SK-MEL-5 (cell line): ENCODE data around the gene CCNB2. TPM values are rescaled to one million over a fixed set of nuclear protein-coding genes. Genes with fewer than 3 reads are reported as not detected.
A peak's percentile ranks its signal among the peaks of the same experiment; 100 is the strongest.

Experiments
- DNase-seq: peaks from one replicate; pipeline ENCODE4 v3.0.0-alpha.2; 2016; ENCODE audit warnings: low read depth, low spot score
- in situ Hi-C: cut with HindIII; loops from 2 replicates; pipeline ENCODE4 v1.10.0; 2016; ENCODE audit warnings: low sequenced_read_pairs, high pct_unique_total_duplicates, low pct_unique_long_range_greater_than_20kb
- polyA plus RNA-seq, 2 experiments: library from polyadenylated mRNA; depleted of rRNA; stranded (reverse); fragments of >200 nt; gene quantifications; 2 replicates each; pipeline ENCODE4 v1.2.3, GENCODE V29; 2015
- total RNA-seq: library from RNA; depleted of rRNA; stranded (reverse); fragments of >200 nt; shearing (Covaris generic); gene quantifications from 2 replicates; pipeline ENCODE4 v1.2.3, GENCODE V29; 2014; rRNA removed

CCNB2 gene
- 44.7 and 49.8 TPM in 2 replicates for total RNA-seq
- polyA plus RNA-seq (2015; cell fraction: cytosol; rRNA removed), result 53.1 and 59.1 TPM in 2 replicates
- 22.2 and 26.4 TPM in 2 replicates for polyA plus RNA-seq (2015; cell fraction: nucleus; rRNA removed)

- in situ Hi-C loops, result no loop called here
- DNase-seq, result peak; percentile 95
These were observed at the start of gene CCNB2 for GRCh38 chr15:59104912-59105732. CCNB2 (plus strand) TSS chr15:59105146; CDS start chr15:59105269, 123 bp downstream.

- DNase-seq, result no peak
- in situ Hi-C loops, result no loop called here
These were observed 45.8 kb upstream of the CCNB2 start for GRCh38 chr15:59059076-59059597.

- in situ Hi-C loops, result no loop called here
These were observed 44.6 kb upstream of the CCNB2 start for GRCh38 chr15:59060348-59060747.

GRCh38 chr15:59063042-59063441 lies 41.9 kb upstream of the CCNB2 start:
- in situ Hi-C loops, result no loop called here
- no peak for DNase-seq

More at GRCh38 chr15:59060348-59060747, 44.6 kb upstream of the CCNB2 start:
- no peak for DNase-seq

GRCh38 chr15:59069430-59069829 lies 35.5 kb upstream of the CCNB2 start:
- DNase-seq, result no peak
- in situ Hi-C loops, result no loop called here

GRCh38 chr15:59074607-59075006 lies 30.3 kb upstream of the CCNB2 start:
- no peak for DNase-seq
- in situ Hi-C loops, result no loop called here

- no peak for DNase-seq
- in situ Hi-C loops, result no loop called here
These were observed 17.2 kb upstream of the CCNB2 start for GRCh38 chr15:59087731-59088130.

- DNase-seq, result no peak
- in situ Hi-C loops, result no loop called here
These were observed 10.9 kb upstream of the CCNB2 start for GRCh38 chr15:59094077-59094476.

- no peak for DNase-seq
- in situ Hi-C loops, result no loop called here
These were observed 8.5 kb upstream of the CCNB2 start for GRCh38 chr15:59096429-59096828.

GRCh38 chr15:59099162-59099685 lies 5.7 kb upstream of the CCNB2 start:
- no peak for DNase-seq
- in situ Hi-C loops, result no loop called here

- DNase-seq, result no peak
- in situ Hi-C loops, result no loop called here
These were observed 389 bp upstream of the CCNB2 start for GRCh38 chr15:59104602-59104911.

GRCh38 chr15:59105854-59106253 lies 908 bp downstream of the CCNB2 start:
- DNase-seq, result no peak
- in situ Hi-C loops, result no loop called here

- in situ Hi-C loops, result no loop called here
- DNase-seq, result no peak
These were observed 6.3 kb downstream of the CCNB2 start for GRCh38 chr15:59111251-59111650.

GRCh38 chr15:59115047-59115446 lies 10.1 kb downstream of the CCNB2 start:
- in situ Hi-C loops, result no loop called here
- DNase-seq, result no peak

- DNase-seq, result no peak
- in situ Hi-C loops, result no loop called here
These were observed 11.2 kb downstream of the CCNB2 start for GRCh38 chr15:59116141-59116540.

- in situ Hi-C loops, result no loop called here
These were observed 11.8 kb downstream of the CCNB2 start for GRCh38 chr15:59116771-59117170.

GRCh38 chr15:59119625-59120024 lies 14.7 kb downstream of the CCNB2 start:
- in situ Hi-C loops, result no loop called here
- DNase-seq, result no peak

More at GRCh38 chr15:59116771-59117170, 11.8 kb downstream of the CCNB2 start:
- no peak for DNase-seq

- in situ Hi-C loops, result no loop called here
- no peak for DNase-seq
These were observed 16.0 kb downstream of the CCNB2 start for GRCh38 chr15:59120937-59121336.

GRCh38 chr15:59124261-59124660 lies 19.3 kb downstream of the CCNB2 start:
- in situ Hi-C loops, result no loop called here
- no peak for DNase-seq
